Stimulated activated CD8-positive, alpha-beta memory T cell treated with anti-CD3 and anti-CD28 coated beads, Interleukin-7, amount 100 ng/mL, for 24 hours (primary cell): ENCODE data around the gene TMEM270.
"Not testable (repeated sequence)": the region's sequence is repeated elsewhere in the genome, so short reads cannot be mapped to it uniquely, and the experiment has no call there.

Experiments used
- DNase-seq: peaks from one replicate; pipeline ENCODE4 v3.0.0-alpha.2; 2020; ENCODE audit warnings: low read depth

Gene TMEM270, protein sequence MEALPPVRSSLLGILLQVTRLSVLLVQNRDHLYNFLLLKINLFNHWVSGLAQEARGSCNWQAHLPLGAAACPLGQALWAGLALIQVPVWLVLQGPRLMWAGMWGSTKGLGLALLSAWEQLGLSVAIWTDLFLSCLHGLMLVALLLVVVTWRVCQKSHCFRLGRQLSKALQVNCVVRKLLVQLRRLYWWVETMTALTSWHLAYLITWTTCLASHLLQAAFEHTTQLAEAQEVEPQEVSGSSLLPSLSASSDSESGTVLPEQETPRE

DNA sequence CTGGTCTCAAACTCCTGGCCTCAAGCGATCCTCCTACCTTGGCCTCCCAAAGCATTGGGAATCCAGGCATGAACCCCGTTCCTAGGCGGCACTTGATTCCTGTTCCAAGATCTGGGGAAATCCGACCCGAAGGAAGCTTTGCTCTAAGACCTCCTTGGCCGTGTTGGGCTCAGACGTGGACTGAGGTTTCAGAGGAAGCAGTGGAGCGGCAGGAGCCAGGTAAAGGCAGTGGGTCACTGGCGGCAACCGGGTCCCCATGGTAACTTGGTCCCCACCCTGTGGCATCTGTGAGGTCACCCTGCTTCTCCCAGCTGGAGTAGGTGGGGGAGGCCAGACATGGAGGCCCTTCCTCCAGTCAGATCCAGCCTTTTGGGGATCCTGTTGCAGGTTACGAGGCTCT is at the start of gene TMEM270:
TSS of gene TMEM270 (plus strand) at position 301 of the 400 bp plus-strand sequence. CDS start at position 337, 36 bp downstream.
- DNase-seq = no peak

- peak; percentile 39 for DNase-seq
These were observed 49.2 kb upstream of the TMEM270 start for GRCh38 chr7:73811760-73812168.

DNA sequence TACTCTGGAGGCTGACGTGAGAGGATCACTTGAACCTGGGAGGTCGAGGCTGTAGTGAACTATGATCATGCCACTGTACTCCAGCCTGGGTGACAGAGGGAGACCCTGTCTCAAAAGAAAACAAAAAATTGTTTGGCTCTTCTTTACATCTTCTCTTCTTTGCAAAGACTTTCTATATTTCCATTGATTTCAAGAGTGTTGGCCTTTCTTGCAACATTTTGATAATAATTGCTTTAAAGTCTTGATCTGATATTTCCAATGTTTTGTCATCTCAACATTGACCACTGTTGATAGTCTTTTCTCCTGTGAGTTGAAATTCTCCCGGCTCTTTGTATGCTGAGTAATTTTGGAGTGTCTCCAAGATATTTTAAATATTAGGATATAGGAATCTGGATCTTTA is 48.0 kb upstream of the TMEM270 start:
- DNase-seq = no peak

- no peak for DNase-seq
These were observed 45.5 kb upstream of the TMEM270 start for GRCh38 chr7:73815436-73815835.

- no peak for DNase-seq
These were observed 43.8 kb upstream of the TMEM270 start for GRCh38 chr7:73817121-73817520.

DNA sequence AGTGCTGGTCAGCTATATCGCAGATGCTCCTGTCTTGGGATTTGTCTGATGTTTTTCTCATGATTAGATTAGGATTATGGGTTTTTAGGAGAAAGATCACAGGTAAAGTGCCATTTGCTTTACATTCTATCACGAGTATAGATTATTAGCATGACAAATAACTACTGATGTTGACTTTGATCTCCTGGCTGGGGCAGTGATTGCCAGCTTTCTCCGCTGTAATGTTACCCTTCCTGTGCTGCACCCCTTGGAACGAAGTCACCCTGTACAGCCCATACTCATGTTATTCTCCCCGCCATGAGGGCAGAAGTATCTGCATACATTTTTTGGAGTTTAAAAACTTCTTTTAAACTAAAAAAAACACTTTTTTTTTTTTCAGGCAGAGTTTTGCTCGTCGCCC is 40.9 kb upstream of the TMEM270 start:
- no peak for DNase-seq

DNA sequence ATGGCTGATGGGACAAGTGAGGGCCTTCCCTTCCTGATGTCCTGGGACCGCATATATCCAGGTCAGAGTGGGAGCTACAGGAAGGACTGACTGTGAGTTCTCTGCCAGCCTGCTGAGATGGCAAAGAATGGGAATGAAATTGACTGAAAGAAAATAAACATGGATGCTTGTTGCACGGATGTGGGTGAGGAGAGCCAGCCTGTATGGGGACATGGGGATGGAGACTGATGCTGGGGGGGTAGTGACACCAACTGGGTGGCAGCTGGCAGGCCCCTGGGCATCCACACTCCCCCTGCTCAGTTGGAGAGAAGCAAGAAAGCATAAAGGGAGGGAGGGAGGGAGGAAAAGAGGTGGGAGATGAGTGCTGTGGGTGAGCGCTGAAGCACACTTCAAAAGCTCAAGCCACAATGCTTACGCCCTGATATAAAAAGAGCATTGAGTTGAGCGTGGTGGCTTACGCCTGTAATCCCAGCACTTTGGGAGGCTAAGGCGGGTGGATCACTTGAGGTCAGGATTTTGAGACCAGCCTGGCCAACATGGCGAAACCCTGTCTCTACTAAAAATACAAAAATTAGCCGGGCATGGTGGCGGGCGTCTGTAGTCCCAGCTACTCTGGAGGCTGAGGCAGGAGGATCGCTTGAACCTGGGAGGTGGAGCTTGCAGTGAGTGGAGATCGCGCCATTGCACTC is 39.2 kb upstream of the TMEM270 start:
- DNase-seq = not testable (repeated sequence)

DNA sequence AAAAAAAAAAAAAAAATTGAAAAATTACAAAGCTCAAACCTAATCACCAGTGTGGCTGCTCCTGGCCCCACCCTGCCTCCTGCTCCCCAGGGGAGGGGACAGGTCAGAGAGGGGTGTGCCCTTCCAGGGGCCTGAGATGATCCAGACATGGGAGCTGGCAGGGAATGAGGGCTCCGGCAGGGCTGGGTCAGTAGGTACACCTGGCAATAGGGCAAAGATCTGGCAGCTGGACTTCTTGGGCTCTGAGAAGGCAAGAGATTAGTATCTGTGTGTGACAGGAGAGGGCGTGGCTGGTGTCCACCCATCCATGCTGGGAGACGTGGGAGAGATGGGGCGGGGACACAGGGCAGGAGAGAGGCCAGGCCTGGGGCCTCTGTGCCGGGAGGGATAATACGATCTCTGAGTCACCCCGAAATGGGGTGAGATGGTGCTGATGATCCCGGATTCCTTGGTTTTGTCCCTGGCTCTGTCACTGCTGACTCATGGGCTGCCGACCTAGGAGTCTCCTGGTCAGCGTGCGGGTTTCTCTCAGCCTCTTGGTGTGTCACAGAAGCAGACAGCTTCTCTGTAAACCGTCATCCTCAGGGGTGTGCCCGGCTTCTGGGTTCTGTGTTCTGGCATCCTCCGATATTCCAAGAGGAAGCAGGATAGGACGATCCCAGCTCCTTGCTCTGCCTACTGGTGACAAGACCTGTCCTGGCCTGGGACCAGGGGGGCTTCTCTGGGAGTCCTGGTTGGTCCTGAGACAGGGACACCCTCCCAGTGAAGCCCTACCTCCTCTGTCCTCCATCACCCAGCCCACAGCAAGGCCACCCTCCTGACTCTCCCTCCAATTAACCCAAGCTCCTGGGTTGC is 38.4 kb upstream of the TMEM270 start:
- DNase-seq = no peak

DNA sequence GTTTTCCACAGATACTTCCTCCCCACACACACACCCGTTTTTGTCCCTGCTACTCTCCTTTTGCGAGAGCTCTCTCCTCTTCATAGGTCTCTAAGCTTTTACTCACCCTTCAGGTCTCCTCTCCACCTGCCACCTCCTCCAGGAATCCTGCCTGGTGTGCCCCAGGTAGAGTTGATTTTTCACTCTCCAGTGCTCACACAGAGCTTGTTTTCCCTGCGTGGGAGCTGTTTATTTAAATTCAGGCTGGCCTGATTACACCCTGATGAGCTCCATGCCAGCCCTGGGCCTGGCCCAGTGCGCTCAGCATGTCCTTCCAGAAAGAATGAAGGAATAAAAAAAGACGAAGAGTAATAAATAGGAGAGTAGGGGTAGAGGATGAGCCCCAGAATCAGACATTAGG is 37.7 kb upstream of the TMEM270 start:
- DNase-seq = no peak

DNA sequence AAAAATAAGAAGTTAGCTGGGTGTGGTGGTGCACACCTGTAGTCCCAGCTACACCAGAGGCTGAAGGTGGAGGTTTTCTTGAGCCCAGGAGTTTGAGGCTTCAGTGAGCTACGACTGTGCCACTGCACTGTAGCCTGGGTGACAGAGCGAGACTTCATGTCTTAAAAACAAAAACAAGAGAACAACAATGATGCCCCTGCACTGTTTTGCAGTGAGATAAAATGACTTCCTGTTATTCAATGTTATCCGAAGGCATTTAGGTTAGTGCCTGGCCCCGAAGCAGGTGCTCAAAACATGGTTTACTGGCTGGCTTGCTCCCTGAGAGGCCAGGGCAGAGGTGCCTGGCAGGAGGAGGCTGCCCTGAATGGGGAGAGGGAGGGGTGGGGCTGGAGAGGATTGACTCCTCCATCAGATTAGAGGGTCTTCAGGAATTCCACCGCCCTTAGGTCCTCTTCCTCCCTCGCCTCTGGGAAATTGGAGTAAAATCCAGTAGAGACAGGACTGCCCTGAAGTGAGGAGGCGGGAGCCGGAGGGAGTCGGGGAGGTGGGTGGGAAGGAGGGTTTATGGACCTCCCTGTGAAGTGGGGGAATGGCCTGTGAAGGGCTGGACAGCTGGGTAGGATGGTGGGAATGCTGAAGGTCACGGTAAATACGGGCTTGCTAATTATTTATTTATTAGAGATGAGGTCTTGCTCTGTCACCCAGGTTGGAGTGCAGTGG is 36.9 kb upstream of the TMEM270 start:
- DNase-seq = no peak

- DNase-seq = no peak
These were observed 36.0 kb upstream of the TMEM270 start for GRCh38 chr7:73824986-73825385.

GRCh38 chr7:73827567-73828106 is 33.3 kb upstream of the TMEM270 start:
- DNase-seq = no peak

- no peak for DNase-seq
These were observed 32.7 kb upstream of the TMEM270 start for GRCh38 chr7:73828107-73828803.

GRCh38 chr7:73828972-73829371 is 32.0 kb upstream of the TMEM270 start:
- DNase-seq = no peak

GRCh38 chr7:73829505-73829904 is 31.5 kb upstream of the TMEM270 start:
- no peak for DNase-seq

GRCh38 chr7:73829921-73830680 is 30.9 kb upstream of the TMEM270 start:
- no peak for DNase-seq

DNA sequence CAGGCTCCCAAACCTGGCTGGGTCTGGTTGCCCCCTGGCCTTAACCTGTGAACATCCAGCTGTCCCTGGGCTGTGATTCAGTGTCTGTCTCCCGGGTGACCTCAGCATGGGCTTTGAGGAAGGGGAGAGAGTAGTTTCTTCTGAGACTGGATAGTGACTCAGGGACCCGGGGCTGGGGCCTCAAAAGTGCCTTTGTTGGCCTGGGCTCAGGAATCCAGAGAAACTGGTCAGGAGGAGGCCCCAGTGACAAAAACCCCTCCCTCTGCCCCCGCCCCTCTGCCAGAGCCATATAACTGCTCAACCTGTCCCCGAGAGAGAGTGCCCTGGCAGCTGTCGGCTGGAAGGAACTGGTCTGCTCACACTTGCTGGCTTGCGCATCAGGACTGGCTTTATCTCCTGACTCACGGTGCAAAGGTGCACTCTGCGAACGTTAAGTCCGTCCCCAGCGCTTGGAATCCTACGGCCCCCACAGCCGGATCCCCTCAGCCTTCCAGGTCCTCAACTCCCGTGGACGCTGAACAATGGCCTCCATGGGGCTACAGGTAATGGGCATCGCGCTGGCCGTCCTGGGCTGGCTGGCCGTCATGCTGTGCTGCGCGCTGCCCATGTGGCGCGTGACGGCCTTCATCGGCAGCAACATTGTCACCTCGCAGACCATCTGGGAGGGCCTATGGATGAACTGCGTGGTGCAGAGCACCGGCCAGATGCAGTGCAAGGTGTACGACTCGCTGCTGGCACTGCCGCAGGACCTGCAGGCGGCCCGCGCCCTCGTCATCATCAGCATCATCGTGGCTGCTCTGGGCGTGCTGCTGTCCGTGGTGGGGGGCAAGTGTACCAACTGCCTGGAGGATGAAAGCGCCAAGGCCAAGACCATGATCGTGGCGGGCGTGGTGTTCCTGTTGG is 30.0 kb upstream of the TMEM270 start, which contains the start of gene CLDN4:
TSS of gene CLDN4 (plus strand) at position 316 of the 903 bp plus-strand sequence. CDS start at position 522, 206 bp downstream.
- DNase-seq = no peak

DNA sequence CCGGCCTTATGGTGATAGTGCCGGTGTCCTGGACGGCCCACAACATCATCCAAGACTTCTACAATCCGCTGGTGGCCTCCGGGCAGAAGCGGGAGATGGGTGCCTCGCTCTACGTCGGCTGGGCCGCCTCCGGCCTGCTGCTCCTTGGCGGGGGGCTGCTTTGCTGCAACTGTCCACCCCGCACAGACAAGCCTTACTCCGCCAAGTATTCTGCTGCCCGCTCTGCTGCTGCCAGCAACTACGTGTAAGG is 29.4 kb upstream of the TMEM270 start:
- DNase-seq = no peak

GRCh38 chr7:73831834-73832651 is 28.9 kb upstream of the TMEM270 start:
- no peak for DNase-seq
